ENCODE measurements around the gene FAM171A2. TPM values are rescaled to one million over a fixed set of nuclear protein-coding genes. Genes with fewer than 3 reads are reported as not detected.

Gene FAM171A2
- total RNA-seq, 1 experiment from 2014 or later: 7.6 TPM

DNA sequence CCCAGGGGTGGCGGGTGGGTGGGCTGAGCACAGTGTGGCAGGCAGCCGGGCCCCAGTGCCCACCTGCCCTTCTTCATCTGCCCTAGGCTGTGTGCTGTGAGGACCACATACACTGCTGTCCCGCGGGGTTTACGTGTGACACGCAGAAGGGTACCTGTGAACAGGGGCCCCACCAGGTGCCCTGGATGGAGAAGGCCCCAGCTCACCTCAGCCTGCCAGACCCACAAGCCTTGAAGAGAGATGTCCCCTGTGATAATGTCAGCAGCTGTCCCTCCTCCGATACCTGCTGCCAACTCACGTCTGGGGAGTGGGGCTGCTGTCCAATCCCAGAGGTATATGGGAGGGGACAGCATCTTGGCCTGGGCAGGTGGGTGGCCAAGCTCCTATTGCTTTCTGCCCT is 12.2 kb downstream of the FAM171A2 start:
- no peak for ATAC-seq
- Histone ChIP-seq H3K4me1 (ENCODE audit: control insufficient read depth, insufficient read depth, low read length) (no peaks in the 10 kb centered on the region), H3K9me3 (ENCODE audit: control insufficient read depth, insufficient read depth, low read depth, low read length) (no peaks in the 10 kb centered on the region), H3K27me3 (ENCODE audit: control insufficient read depth, insufficient read depth, low read length) (no peaks in the 10 kb centered on the region), H3K36me3 (ENCODE audit: control insufficient read depth, insufficient read depth, low read length) (no peaks in the 10 kb centered on the region), H3K27ac (ENCODE audit: low read length) (no peak overlapping the region), H3K4me3 (ENCODE audit: low read depth in 2 of 2, low read length in 2 of 2) (no peak overlapping the region)
- DNase-seq (ENCODE audit: low read depth, low spot score): no peak
- in situ Hi-C loops (cut with HindIII; ENCODE audit: low pct_unique_long_range_greater_than_20kb, low sequenced_read_pairs): no loop called here
- intact Hi-C loops (cut with micrococcal nuclease; ENCODE audit: unreplicated experiment): no loop called here
- BruUV-seq (replicated peaks): no TSS peak
- ChIA-PET POLR2A (no interaction called here), CTCF (no interaction called here)
- TF ChIP-seq, protein P1, sequence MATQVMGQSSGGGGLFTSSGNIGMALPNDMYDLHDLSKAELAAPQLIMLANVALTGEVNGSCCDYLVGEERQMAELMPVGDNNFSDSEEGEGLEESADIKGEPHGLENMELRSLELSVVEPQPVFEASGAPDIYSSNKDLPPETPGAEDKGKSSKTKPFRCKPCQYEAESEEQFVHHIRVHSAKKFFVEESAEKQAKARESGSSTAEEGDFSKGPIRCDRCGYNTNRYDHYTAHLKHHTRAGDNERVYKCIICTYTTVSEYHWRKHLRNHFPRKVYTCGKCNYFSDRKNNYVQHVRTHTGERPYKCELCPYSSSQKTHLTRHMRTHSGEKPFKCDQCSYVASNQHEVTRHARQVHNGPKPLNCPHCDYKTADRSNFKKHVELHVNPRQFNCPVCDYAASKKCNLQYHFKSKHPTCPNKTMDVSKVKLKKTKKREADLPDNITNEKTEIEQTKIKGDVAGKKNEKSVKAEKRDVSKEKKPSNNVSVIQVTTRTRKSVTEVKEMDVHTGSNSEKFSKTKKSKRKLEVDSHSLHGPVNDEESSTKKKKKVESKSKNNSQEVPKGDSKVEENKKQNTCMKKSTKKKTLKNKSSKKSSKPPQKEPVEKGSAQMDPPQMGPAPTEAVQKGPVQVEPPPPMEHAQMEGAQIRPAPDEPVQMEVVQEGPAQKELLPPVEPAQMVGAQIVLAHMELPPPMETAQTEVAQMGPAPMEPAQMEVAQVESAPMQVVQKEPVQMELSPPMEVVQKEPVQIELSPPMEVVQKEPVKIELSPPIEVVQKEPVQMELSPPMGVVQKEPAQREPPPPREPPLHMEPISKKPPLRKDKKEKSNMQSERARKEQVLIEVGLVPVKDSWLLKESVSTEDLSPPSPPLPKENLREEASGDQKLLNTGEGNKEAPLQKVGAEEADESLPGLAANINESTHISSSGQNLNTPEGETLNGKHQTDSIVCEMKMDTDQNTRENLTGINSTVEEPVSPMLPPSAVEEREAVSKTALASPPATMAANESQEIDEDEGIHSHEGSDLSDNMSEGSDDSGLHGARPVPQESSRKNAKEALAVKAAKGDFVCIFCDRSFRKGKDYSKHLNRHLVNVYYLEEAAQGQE (IDR thresholded peaks at IDR 0.05; ENCODE audit: insufficient read depth in 1 of 2, low read depth in 2 of 2, low read length in 1 of 2): no peak
- TF ChIP-seq, protein P2, sequence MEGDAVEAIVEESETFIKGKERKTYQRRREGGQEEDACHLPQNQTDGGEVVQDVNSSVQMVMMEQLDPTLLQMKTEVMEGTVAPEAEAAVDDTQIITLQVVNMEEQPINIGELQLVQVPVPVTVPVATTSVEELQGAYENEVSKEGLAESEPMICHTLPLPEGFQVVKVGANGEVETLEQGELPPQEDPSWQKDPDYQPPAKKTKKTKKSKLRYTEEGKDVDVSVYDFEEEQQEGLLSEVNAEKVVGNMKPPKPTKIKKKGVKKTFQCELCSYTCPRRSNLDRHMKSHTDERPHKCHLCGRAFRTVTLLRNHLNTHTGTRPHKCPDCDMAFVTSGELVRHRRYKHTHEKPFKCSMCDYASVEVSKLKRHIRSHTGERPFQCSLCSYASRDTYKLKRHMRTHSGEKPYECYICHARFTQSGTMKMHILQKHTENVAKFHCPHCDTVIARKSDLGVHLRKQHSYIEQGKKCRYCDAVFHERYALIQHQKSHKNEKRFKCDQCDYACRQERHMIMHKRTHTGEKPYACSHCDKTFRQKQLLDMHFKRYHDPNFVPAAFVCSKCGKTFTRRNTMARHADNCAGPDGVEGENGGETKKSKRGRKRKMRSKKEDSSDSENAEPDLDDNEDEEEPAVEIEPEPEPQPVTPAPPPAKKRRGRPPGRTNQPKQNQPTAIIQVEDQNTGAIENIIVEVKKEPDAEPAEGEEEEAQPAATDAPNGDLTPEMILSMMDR (IDR thresholded peaks at IDR 0.05): no peak
- no peak for TF ChIP-seq TCF7L2 (IDR thresholded peaks at IDR 0.05; ENCODE audit: low read depth, low read length)
- TF ChIP-seq POLR2AphosphoS5 (IDR thresholded peaks at IDR 0.05; ENCODE audit: low read depth, low read length): no peak
- no peak for TF ChIP-seq SIN3A (IDR thresholded peaks at IDR 0.05; ENCODE audit: borderline replicate concordance, insufficient read depth, low read depth, low read length)

DNA sequence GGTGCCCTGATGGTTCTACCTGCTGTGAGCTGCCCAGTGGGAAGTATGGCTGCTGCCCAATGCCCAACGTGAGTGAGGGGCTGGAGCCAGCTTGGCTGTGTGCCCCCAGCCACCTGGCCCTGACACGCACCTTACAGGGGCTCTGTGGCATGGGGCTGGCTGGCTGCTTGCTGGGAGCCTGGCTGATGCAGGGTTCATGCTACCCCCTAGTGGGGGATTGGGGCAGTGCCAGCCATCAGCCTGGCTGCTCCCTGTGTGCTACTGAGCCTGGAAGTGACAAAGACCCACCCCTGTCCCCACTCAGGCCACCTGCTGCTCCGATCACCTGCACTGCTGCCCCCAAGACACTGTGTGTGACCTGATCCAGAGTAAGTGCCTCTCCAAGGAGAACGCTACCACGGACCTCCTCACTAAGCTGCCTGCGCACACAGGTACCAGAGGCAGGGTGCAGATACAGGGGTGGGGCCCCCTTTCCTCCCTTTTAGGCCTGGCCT is 12.9 kb downstream of the FAM171A2 start:
- Histone ChIP-seq H3K36me3 (ENCODE audit: control insufficient read depth, insufficient read depth, low read length) (no peaks in the 10 kb centered on the region), H3K4me1 (ENCODE audit: control insufficient read depth, insufficient read depth, low read length) (no peaks in the 10 kb centered on the region), H3K27me3 (ENCODE audit: control insufficient read depth, insufficient read depth, low read length) (no peaks in the 10 kb centered on the region), H3K9me3 (ENCODE audit: control insufficient read depth, insufficient read depth, low read depth, low read length) (no peaks in the 10 kb centered on the region), H3K4me3 (ENCODE audit: low read depth in 2 of 2, low read length in 2 of 2) (no peak overlapping the region), H3K27ac (ENCODE audit: low read length) (no peak overlapping the region)
- intact Hi-C loops (cut with micrococcal nuclease; ENCODE audit: unreplicated experiment): no loop called here
- DNase-seq (ENCODE audit: low read depth, low spot score) (no peak), ATAC-seq (peak; percentile 82)
- in situ Hi-C loops (cut with HindIII; ENCODE audit: low pct_unique_long_range_greater_than_20kb, low sequenced_read_pairs): no loop called here
- POLR2A ChIA-PET: no interaction called here
- CTCF ChIA-PET: no interaction called here
- TF ChIP-seq POLR2AphosphoS5 (IDR thresholded peaks at IDR 0.05; ENCODE audit: low read depth, low read length): no peak
- TF ChIP-seq, protein P2 (IDR thresholded peaks at IDR 0.05): peak; percentile 87
- no TSS peak for BruUV-seq (replicated peaks)
